Measurements from ENCODE around the gene PIK3AP1.

DNA sequence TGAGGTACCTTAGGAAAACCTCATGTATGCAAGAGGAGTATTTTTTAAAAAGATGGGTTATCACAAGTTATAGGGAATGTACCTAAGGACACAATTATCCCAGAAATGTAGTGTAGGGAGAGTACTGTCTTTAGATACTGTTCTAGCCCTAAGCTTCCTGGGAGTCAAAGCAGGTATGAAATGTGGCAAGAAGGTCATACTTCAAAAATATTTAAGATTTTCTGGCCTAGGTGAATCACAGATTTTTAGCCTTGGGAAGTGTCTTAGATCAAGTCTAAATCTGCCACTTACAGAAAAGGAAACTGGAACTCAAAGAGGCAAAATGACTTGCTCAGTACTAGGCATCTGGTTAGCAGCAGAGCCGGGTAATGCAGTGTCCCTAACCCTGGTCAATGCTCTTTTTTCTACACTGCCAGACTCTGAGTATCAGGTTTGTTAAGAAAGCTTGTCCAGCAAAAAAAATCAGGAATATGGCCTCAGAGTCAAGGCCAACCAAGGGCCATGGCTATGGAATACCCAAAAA, 13.9 kb downstream of the PIK3AP1 start:
- TF ChIP-seq EZH2phosphoT487 (IDR thresholded peaks at IDR 0.05; ENCODE audit: borderline replicate concordance, low read depth) = no peak
- no peak for TF ChIP-seq YY1 (IDR thresholded peaks at IDR 0.05; ENCODE audit: low read depth)
- TF ChIP-seq, protein P1, sequence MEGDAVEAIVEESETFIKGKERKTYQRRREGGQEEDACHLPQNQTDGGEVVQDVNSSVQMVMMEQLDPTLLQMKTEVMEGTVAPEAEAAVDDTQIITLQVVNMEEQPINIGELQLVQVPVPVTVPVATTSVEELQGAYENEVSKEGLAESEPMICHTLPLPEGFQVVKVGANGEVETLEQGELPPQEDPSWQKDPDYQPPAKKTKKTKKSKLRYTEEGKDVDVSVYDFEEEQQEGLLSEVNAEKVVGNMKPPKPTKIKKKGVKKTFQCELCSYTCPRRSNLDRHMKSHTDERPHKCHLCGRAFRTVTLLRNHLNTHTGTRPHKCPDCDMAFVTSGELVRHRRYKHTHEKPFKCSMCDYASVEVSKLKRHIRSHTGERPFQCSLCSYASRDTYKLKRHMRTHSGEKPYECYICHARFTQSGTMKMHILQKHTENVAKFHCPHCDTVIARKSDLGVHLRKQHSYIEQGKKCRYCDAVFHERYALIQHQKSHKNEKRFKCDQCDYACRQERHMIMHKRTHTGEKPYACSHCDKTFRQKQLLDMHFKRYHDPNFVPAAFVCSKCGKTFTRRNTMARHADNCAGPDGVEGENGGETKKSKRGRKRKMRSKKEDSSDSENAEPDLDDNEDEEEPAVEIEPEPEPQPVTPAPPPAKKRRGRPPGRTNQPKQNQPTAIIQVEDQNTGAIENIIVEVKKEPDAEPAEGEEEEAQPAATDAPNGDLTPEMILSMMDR (IDR thresholded peaks at IDR 0.05) = no peak
- no peak for TF ChIP-seq GABPA (IDR thresholded peaks at IDR 0.05; ENCODE audit: low read depth)
- TF ChIP-seq MXI1 (IDR thresholded peaks at IDR 0.05; ENCODE audit: low read depth, low read length) = no peak
- TF ChIP-seq, protein P2, sequence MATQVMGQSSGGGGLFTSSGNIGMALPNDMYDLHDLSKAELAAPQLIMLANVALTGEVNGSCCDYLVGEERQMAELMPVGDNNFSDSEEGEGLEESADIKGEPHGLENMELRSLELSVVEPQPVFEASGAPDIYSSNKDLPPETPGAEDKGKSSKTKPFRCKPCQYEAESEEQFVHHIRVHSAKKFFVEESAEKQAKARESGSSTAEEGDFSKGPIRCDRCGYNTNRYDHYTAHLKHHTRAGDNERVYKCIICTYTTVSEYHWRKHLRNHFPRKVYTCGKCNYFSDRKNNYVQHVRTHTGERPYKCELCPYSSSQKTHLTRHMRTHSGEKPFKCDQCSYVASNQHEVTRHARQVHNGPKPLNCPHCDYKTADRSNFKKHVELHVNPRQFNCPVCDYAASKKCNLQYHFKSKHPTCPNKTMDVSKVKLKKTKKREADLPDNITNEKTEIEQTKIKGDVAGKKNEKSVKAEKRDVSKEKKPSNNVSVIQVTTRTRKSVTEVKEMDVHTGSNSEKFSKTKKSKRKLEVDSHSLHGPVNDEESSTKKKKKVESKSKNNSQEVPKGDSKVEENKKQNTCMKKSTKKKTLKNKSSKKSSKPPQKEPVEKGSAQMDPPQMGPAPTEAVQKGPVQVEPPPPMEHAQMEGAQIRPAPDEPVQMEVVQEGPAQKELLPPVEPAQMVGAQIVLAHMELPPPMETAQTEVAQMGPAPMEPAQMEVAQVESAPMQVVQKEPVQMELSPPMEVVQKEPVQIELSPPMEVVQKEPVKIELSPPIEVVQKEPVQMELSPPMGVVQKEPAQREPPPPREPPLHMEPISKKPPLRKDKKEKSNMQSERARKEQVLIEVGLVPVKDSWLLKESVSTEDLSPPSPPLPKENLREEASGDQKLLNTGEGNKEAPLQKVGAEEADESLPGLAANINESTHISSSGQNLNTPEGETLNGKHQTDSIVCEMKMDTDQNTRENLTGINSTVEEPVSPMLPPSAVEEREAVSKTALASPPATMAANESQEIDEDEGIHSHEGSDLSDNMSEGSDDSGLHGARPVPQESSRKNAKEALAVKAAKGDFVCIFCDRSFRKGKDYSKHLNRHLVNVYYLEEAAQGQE (IDR thresholded peaks at IDR 0.05; ENCODE audit: low read depth, low read length) = no peak
- TF ChIP-seq SMC3 (IDR thresholded peaks at IDR 0.05; ENCODE audit: low read depth, low read length) = no peak
- TF ChIP-seq FOXM1 (IDR thresholded peaks at IDR 0.05; ENCODE audit: low read depth) = no peak
- no peak for TF ChIP-seq RXRA (IDR thresholded peaks at IDR 0.05; ENCODE audit: borderline replicate concordance, low read depth)
